Thymus (tissue), 11 donors: ENCODE results near the gene CASS4. TPM values are rescaled to one million over a fixed set of nuclear protein-coding genes. Genes with fewer than 3 reads are reported as not detected.

Experiments
- DNase-seq, 9 donors: peaks; one replicate each; pipeline ENCODE4 v3.0.0-alpha.2; 2013; ENCODE audit warnings: low spot score in 9 of 9, low read depth in 6 of 9, missing footprints in 1 of 9
- H3K27ac ChIP-seq, 2 donors: one replicate each; pipeline ENCODE4 v1.5.1; 2013; ENCODE audit warnings: control low read depth in 1 of 2, low read depth in 1 of 2, low read length in 1 of 2, mild to moderate bottlenecking in 1 of 2, moderate library complexity in 1 of 2
- H3K27me3 ChIP-seq, 2 donors: one replicate each; pipeline ENCODE4 v1.5.1; 2013; ENCODE audit warnings: low read length in 1 of 2; ENCODE audit not compliant: control insufficient read depth in 2 of 2, insufficient read depth in 1 of 2
- H3K36me3 ChIP-seq, 2 donors: one replicate each; pipeline ENCODE4 v1.5.1; 2013; ENCODE audit warnings: low read length in 1 of 2, mild to moderate bottlenecking in 1 of 2, moderate library complexity in 1 of 2; ENCODE audit not compliant: control insufficient read depth in 2 of 2, insufficient read depth in 2 of 2
- H3K4me1 ChIP-seq, 2 donors: one replicate each; pipeline ENCODE4 v1.5.1; 2013; ENCODE audit warnings: low read length in 2 of 2; ENCODE audit not compliant: control insufficient read depth in 2 of 2, insufficient read depth in 2 of 2
- H3K4me3 ChIP-seq, 2 donors: one replicate each; pipeline ENCODE4 v1.5.1; 2013; ENCODE audit warnings: low read length in 2 of 2, control low read depth in 1 of 2, mild to moderate bottlenecking in 1 of 2
- H3K9me3 ChIP-seq, 2 donors: one replicate each; pipeline ENCODE4 v1.5.1; 2013; ENCODE audit warnings: low read length in 1 of 2, mild to moderate bottlenecking in 1 of 2; ENCODE audit not compliant: control insufficient read depth in 2 of 2, insufficient read depth in 1 of 2
- WGBS: extraction: QIAGEN DNeasy Blood & Tissue Kit; methylation state at CpG from one replicate; pipeline ENCODE4 v1.1.7; 2013; 5-methylcytosine and 5-hydroxymethylcytosine counted together
- polyA plus RNA-seq: library from polyadenylated mRNA; stranded (reverse); fragments of 200-250 nt; gene quantifications from one replicate; pipeline ENCODE4 v1.2.3, GENCODE V29; 2013
- total RNA-seq: library from RNA; stranded (reverse); fragments of 120-200 nt; gene quantifications from one replicate; pipeline ENCODE4 v1.2.4, GENCODE V29; 2013
- donor health status: healthy.

The CASS4 gene
- total and polyA plus RNA-seq, 2 donors, result 2.8 to 3.7 TPM

DNA sequence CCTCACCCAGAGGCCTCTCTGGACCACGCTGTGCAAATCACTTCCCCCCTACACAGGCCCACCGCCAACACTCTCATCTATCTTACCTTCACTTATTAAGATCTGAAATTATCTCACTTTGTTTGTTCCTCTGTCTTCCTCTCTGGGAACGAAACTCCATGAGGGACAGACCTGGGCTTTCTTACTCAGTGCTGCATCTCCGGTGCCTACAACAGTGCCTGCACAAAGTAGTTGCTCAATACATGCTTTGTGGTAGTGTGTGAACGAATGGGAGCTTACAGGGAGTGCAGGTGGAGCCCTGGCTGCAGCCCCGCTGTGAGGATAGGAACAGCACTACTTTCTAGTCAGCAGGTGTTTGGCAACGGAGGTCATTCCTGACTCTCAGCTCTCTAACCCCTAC, 5.3 kb downstream of the CASS4 start:
- H3K4me1 ChIP-seq, result peaks cover 3 to 26% of the 10 kb centered on the region in 2 donors

DNA sequence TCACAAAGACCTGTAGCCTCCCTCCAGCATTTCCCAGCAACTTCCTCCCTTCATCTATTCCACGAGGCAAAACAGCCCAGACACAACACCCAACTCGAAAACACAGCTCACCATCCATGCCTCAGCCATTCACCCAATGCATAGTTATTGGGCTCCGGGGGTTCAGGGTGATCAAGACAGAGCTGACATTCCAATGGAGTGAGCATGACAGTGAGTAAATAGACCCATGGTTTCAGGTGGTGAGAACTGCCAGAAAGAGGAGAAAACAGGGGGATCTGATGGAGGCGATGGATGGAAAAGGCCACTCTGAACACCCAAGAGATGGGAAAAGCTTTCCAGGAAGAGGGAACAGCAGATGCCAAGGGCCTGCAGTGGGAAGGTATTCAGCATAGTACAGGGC, 5.9 kb downstream of the CASS4 start:
- H3K27ac ChIP-seq, result peak overlapping the region in 1 of 2 donors; percentile 44
- H3K4me1 ChIP-seq, result peaks cover 0 to 25% of the 10 kb centered on the region in 2 donors
- WGBS, result 84% methylated on average over 4 of the region's 4 CpGs
- H3K9me3 ChIP-seq, result no peaks in the 10 kb centered on the region
- no peaks in the 10 kb centered on the region for H3K27me3 ChIP-seq
- H3K4me3 ChIP-seq, result no peak overlapping the region
- DNase-seq, result no peak
- H3K36me3 ChIP-seq, result no peaks in the 10 kb centered on the region

More for the DNA sequence above, 5.3 kb downstream of the CASS4 start:
- Histone ChIP-seq H3K36me3 (no peaks in the 10 kb centered on the region), H3K4me3 (no peak overlapping the region), H3K9me3 (no peaks in the 10 kb centered on the region), H3K27ac (no peak overlapping the region), H3K27me3 (no peaks in the 10 kb centered on the region)
- WGBS, result 93% methylated on average over 7 of the region's 7 CpGs
- DNase-seq, result no peak

DNA sequence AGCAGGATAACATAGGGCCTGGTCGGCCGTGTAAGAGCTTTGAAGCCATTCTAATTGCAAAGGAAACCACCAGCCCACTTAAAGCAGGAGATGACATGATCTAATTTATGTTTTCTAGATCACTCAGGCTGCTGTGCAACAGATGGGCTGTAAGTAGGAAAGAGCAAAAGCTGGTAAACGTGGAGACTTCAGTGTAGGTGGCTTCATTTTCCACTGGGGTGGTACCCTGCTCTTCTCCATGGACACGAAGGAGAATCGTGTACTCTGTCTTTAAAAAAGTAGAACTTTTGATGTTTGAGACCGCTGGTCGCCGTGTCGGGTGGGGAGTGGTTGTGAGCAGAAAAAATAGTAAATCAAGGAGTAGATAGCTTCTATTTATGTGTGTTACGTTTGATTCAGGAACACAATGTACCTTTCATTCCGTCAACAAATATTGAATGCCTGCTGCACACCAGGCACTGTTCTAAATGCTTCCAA, 6.4 kb downstream of the CASS4 start:
- H3K27me3 ChIP-seq, result no peaks in the 10 kb centered on the region
- 41% methylated on average over 11 of the region's 11 CpGs for WGBS
- no peaks in the 10 kb centered on the region for H3K36me3 ChIP-seq
- DNase-seq, result peak in 1 of 9 donors; percentile 22
- no peaks in the 10 kb centered on the region for H3K9me3 ChIP-seq
- H3K4me1 ChIP-seq, result peaks cover 0 to 25% of the 10 kb centered on the region in 2 donors
- H3K27ac ChIP-seq, result peak overlapping the region in 1 of 2 donors; percentile 44
- H3K4me3 ChIP-seq, result no peak overlapping the region

DNA sequence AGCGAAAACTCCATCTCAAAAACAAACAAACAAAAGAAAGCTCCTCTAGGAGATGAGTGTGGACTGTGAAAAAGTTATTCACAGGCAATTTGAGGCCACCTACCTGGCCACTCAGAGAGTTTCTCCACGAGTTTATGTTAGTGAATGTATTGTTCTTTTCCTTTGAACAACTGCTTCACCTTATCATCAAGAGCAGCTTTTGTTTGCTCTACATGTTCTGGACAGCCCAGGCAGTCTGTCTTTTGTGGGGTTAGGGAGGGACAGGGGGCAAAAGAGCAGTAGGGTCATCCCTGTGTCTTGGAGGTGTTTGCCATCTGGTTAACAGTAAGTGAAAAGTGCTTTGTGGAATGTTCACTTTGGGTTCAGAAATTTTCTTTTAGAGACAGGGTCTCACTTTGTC, 8.0 kb downstream of the CASS4 start:
- Histone ChIP-seq H3K27ac (no peak overlapping the region), H3K4me3 (no peak overlapping the region), H3K9me3 (no peaks in the 10 kb centered on the region), H3K4me1 (peaks cover 0 to 25% of the 10 kb centered on the region in 2 donors), H3K27me3 (no peaks in the 10 kb centered on the region), H3K36me3 (no peaks in the 10 kb centered on the region)
- no peak for DNase-seq
- 76% methylated on average over 2 of the region's 2 CpGs for WGBS

DNA sequence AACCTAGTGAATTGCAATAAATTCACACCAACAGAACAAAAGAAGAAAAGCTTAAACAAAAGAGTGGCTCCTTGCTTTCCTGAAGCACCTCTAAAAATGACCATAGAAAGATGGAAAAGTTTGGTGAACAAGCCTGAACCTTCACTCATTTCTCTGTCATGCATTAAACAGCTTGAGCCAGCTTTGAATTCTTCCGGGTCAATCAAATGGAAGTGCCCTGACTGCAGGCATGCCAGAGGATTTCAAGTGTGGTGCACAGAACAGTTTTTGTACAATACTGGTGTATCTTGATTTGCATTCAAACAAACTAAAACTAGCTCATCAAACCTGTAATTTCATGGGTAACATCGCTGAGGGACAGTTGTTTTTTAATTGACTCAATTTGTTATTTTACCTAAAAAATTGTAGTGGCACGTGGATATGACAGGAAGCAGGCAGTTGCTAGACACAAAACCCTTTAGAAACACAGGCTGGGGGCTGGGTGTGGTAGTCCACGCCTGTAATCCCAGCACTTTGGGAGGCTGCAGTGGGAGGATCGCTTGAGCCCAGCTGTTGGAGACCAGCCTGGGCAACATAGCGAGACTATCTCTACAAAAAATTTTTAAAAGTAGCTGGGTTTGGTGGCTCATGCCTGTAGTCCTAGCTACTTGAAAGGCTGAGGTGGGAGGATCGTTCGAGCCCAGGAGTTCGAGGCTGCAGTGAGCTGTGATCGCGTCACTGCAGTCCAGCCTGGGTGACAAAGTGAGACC, 9.1 kb downstream of the CASS4 start:
- Histone ChIP-seq H3K27me3 (no peaks in the 10 kb centered on the region), H3K27ac (no peak overlapping the region), H3K9me3 (no peaks in the 10 kb centered on the region), H3K4me1 (peaks cover 0 to 25% of the 10 kb centered on the region in 2 donors), H3K36me3 (no peaks in the 10 kb centered on the region), H3K4me3 (no peak overlapping the region)
- 80% methylated on average over 11 of the region's 11 CpGs for WGBS
- DNase-seq, result no peak

DNA sequence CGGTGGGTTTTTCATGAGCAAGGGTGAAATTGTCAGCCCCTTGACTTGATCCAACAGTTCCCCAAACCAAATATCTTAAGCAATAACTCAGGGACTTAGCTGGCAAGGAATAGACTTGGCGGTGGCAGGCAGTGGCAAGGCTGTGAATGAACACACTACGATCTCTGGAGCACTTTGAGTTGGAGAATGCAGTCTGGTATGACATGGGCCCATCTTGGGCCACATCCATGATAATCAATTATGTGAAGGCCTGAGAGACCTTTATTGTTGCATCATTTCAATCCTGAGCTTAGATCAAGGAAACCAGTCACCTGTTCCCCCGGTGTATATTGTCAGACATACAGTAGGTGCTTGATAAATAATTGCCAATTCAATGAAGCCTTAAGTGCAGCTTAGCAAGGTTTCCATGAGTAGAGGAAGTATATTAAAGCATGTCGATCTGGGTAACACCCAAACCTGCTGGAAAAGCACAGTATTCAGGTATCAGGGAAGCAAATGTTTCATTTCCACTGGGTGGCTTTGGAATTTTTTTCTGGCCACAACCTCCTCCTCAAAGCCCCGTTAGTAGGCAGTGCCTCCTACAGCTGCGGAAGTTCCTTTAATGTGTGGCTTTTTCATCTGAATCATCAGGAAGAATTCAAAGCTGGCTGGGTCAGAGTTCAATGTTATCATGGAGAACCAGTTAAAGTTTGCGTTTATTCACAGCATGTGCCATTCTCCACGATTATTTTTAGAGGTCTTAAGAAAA, 10.2 kb downstream of the CASS4 start:
- Histone ChIP-seq H3K9me3 (no peaks in the 10 kb centered on the region), H3K27ac (no peak overlapping the region), H3K36me3 (no peaks in the 10 kb centered on the region), H3K4me1 (peaks cover 0 to 25% of the 10 kb centered on the region in 2 donors), H3K4me3 (no peak overlapping the region), H3K27me3 (no peaks in the 10 kb centered on the region)
- DNase-seq, result no peak
- 52% methylated on average over 9 of the region's 9 CpGs for whole genome bisulfite sequencing

DNA sequence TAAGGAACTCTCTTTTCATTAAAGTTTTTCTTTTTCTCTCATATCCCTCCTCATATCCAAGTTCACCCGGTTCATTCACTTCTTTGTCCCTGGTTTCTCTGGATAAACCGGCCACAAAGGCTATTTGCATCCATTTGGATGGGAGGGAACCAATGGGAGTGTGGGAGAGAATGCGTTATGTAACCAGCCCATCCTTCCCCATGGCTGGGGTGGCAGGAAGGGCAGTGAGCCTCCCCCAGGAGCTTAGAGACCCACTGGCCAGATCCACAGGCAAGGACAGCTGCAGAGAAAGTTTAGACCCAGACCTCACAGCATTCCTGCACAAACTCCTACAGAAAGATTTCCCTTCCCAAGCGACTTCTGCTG, 10.7 kb downstream of the CASS4 start:
- H3K4me3 ChIP-seq, result no peak overlapping the region
- 94% methylated on average over 4 of the region's 4 CpGs for WGBS
- no peaks in the 10 kb centered on the region for H3K36me3 ChIP-seq
- H3K4me1 ChIP-seq, result peaks cover 0 to 22% of the 10 kb centered on the region in 2 donors
- no peaks in the 10 kb centered on the region for H3K9me3 ChIP-seq
- H3K27ac ChIP-seq, result no peak overlapping the region
- no peak for DNase-seq
- no peaks in the 10 kb centered on the region for H3K27me3 ChIP-seq

DNA sequence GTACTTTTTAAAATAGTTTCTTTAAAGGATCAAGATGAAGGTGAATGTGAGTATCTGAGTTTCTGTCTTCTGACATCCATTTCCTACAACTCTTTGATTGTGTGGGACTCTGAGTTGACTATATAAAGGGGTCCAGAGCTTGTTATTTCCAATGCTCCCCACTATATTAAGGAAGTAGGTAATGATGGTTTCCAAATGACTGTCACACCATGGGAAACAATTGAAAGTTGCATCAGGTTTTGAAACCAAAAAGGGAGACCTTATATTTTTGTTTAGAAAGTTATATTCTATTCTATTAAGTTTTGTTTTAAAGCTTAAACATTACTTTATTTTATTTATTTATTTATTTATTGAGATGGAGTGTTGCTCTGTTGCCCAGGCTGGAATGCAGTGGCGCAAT, 11.2 kb downstream of the CASS4 start:
- WGBS, result 98% methylated on average over 1 of the region's 1 CpG
- no peak for DNase-seq
- Histone ChIP-seq H3K9me3 (no peaks in the 10 kb centered on the region), H3K27me3 (no peaks in the 10 kb centered on the region), H3K27ac (no peak overlapping the region), H3K4me1 (peaks cover 0 to 19% of the 10 kb centered on the region in 2 donors), H3K4me3 (no peak overlapping the region), H3K36me3 (no peaks in the 10 kb centered on the region)

DNA sequence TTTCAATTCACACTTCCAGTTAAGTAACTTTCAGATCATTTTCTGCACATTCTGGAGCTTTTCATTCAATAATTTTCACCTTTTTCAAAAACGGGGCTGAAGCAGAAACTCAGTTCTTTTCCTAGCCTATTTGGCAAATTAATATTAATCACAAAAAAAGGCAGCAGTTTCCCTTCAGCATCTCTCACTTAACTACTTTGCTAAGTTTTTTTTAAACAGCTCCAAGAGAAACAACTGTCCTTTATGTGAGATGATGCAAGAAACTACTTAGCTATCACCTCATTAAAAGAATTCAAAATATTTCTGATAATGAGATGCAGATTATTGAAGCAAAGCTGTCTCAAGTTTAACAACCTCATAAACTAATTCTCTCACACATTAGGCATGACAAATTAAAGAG, 11.8 kb downstream of the CASS4 start:
- Histone ChIP-seq H3K9me3 (no peaks in the 10 kb centered on the region), H3K36me3 (no peaks in the 10 kb centered on the region), H3K4me3 (no peak overlapping the region), H3K27ac (no peak overlapping the region), H3K4me1 (peaks cover 0 to 12% of the 10 kb centered on the region in 2 donors), H3K27me3 (no peaks in the 10 kb centered on the region)
- 93% methylated on average over 1 of the region's 1 CpG for WGBS
- DNase-seq, result no peak
